WTC11 (cell line): ENCODE data around the gene ZNF688. TPM values are rescaled to one million over a fixed set of nuclear protein-coding genes. Genes with fewer than 3 reads are reported as not detected.

Experiments
- ATAC-seq: fragments of 200-7000 bp; cut with Tn5 transposase; 2 replicates; pipeline ENCODE4 v1.10.0; 2021; ENCODE audit warnings: mild to moderate bottlenecking, moderate library complexity
- CTCF ChIA-PET: fragments of 300-600 bp; sonication (Branson Sonifier 250); formaldehyde crosslinking; loops from one replicate; lab custom pipeline; 2021; ENCODE audit warnings: antibody characterized with exemption; lab: Charles Lee
- POLR2A ChIA-PET: fragments of 350-600 bp; sonication (Branson Sonifier 250); formaldehyde crosslinking; loops from one replicate; lab custom pipeline; 2021; ENCODE audit warnings: antibody characterized with exemption; lab: Charles Lee
- DNase-seq: peaks from one replicate; pipeline ENCODE4 v3.0.0; 2021; ENCODE audit warnings: low spot score
- H3K27ac Mint-ChIP-seq: 2 replicates; pipeline ENCODE4 v1.8.0; 2021; ENCODE audit warnings: mixed read lengths
- H3K27me3 Mint-ChIP-seq: 2 replicates; pipeline ENCODE4 v1.8.0; 2021; ENCODE audit warnings: low read depth, mild to moderate bottlenecking, moderate library complexity, mixed read lengths
- H3K36me3 Mint-ChIP-seq: 2 replicates; pipeline ENCODE4 v1.8.0; 2021; ENCODE audit warnings: mixed read lengths
- H3K4me1 Mint-ChIP-seq: 2 replicates; pipeline ENCODE4 v1.8.0; 2022; ENCODE audit warnings: mixed read lengths
- H3K4me3 Mint-ChIP-seq: 2 replicates; pipeline ENCODE4 v1.8.0; 2021; ENCODE audit warnings: mild to moderate bottlenecking, moderate library complexity, mixed read lengths
- H3K9me3 Mint-ChIP-seq: 2 replicates; pipeline ENCODE4 v1.8.0; 2021; ENCODE audit warnings: mixed read lengths
- E2F5 ChIP-seq: sonication (generic); formaldehyde crosslinking; IDR thresholded peaks from 2 replicates; pipeline ENCODE4 v1.8.1; 2022; ENCODE audit warnings: mild to moderate bottlenecking, moderate library complexity, missing genetic modification reagents
- HMGA2 ChIP-seq: fragments of 250-450 bp; sonication (Bioruptor Pico); IDR thresholded peaks from 2 replicates; pipeline ENCODE4 v1.4.0; 2021; ENCODE audit warnings: mild to moderate bottlenecking, moderate library complexity
- JAZF1 ChIP-seq: fragments of 250-450 bp; sonication (Bioruptor Pico); IDR thresholded peaks from 2 replicates; pipeline ENCODE4 v1.9.0; 2021; ENCODE audit warnings: moderate library complexity, mild to moderate bottlenecking, inconsistent platforms
- JUN ChIP-seq: sonication (generic); formaldehyde crosslinking; IDR thresholded peaks from 2 replicates; pipeline ENCODE4 v1.8.0; 2023; ENCODE audit warnings: mild to moderate bottlenecking, missing genetic modification reagents
- KAT7 ChIP-seq: sonication (generic); formaldehyde crosslinking; IDR thresholded peaks from 2 replicates; pipeline ENCODE4 v1.8.1; 2023; ENCODE audit warnings: missing genetic modification reagents, mild to moderate bottlenecking, borderline replicate concordance
- NFATC4 ChIP-seq: fragments of 250-450 bp; sonication (Bioruptor Pico); IDR thresholded peaks from 2 replicates; pipeline ENCODE4 v1.9.0; 2021; ENCODE audit warnings: mild to moderate bottlenecking
- NR2C2 ChIP-seq: sonication (generic); formaldehyde crosslinking; IDR thresholded peaks from 2 replicates; pipeline ENCODE4 v1.8.0; 2022; ENCODE audit warnings: mild to moderate bottlenecking, missing genetic modification reagents
- OVOL2 ChIP-seq: fragments of 250-450 bp; sonication (Bioruptor Pico); IDR thresholded peaks from 2 replicates; pipeline ENCODE4 v1.9.0; 2021; ENCODE audit warnings: mild to moderate bottlenecking, borderline replicate concordance
- PREB ChIP-seq: sonication (generic); formaldehyde crosslinking; IDR thresholded peaks from 2 replicates; pipeline ENCODE4 v1.8.1; 2022; ENCODE audit warnings: mild to moderate bottlenecking, missing genetic modification reagents, moderate library complexity, borderline replicate concordance
- PRRX2 ChIP-seq: fragments of 250-450 bp; sonication (Bioruptor Pico); IDR thresholded peaks from 2 replicates; pipeline ENCODE4 v1.8.0; 2021; ENCODE audit warnings: mild to moderate bottlenecking
- SMAD3 ChIP-seq: sonication (generic); formaldehyde crosslinking; IDR thresholded peaks from 2 replicates; pipeline ENCODE4 v1.8.0; 2022; ENCODE audit warnings: missing genetic modification reagents, mild to moderate bottlenecking, borderline replicate concordance
- TCF7 ChIP-seq: sonication (generic); formaldehyde crosslinking; IDR thresholded peaks from 2 replicates; pipeline ENCODE4 v1.8.0; 2022; ENCODE audit warnings: mild to moderate bottlenecking, low read depth, missing genetic modification reagents, moderate library complexity
- ZNF396 ChIP-seq: fragments of 250-450 bp; sonication (Bioruptor Pico); IDR thresholded peaks from 2 replicates; pipeline ENCODE4 v1.8.0; 2021; ENCODE audit warnings: mild to moderate bottlenecking, moderate library complexity, borderline replicate concordance
- ZNF416 ChIP-seq: fragments of 250-450 bp; sonication (Bioruptor Pico); IDR thresholded peaks from 2 replicates; pipeline ENCODE4 v1.9.0; 2021; ENCODE audit warnings: mild to moderate bottlenecking, inconsistent platforms
- ZNF671 ChIP-seq: fragments of 250-450 bp; sonication (Bioruptor Pico); IDR thresholded peaks from 2 replicates; pipeline ENCODE4 v1.8.0; 2021; ENCODE audit warnings: mild to moderate bottlenecking
- total RNA-seq: library from RNA; stranded (reverse); gene quantifications from 3 replicates; pipeline ENCODE4 v1.2.3, GENCODE V29; 2021
- TF ChIP-seq, protein P1 (sequence below): sonication (generic); formaldehyde crosslinking; IDR thresholded peaks from 2 replicates; pipeline ENCODE4 v1.8.0; 2022; ENCODE audit warnings: mild to moderate bottlenecking, missing genetic modification reagents
- TF ChIP-seq, protein P2 (sequence below): fragments of 250-450 bp; sonication (Bioruptor Pico); IDR thresholded peaks from 2 replicates; pipeline ENCODE4 v1.9.0; 2021; ENCODE audit warnings: mild to moderate bottlenecking
- TF ChIP-seq, protein P3 (sequence below): sonication (generic); formaldehyde crosslinking; IDR thresholded peaks from 2 replicates; pipeline ENCODE4 v1.8.1; 2022; ENCODE audit warnings: missing genetic modification reagents, borderline replicate concordance
- TF ChIP-seq, protein P4 (sequence below): sonication (generic); formaldehyde crosslinking; IDR thresholded peaks from 2 replicates; pipeline ENCODE4 v1.8.0; 2022; ENCODE audit warnings: mild to moderate bottlenecking, missing genetic modification reagents
- TF ChIP-seq, protein P5 (sequence below): fragments of 200-600 bp; IDR thresholded peaks from 2 replicates; pipeline ENCODE4 v1.8.0; 2022; ENCODE audit warnings: antibody characterized with exemption
- TF ChIP-seq, protein P6 (sequence below): sonication (generic); formaldehyde crosslinking; IDR thresholded peaks from 2 replicates; pipeline ENCODE4 v1.8.0; 2022; ENCODE audit warnings: mild to moderate bottlenecking, missing genetic modification reagents

The ZNF688 gene
- total RNA-seq, 1 experiment from 2014 or later = 4.2 TPM

DNA sequence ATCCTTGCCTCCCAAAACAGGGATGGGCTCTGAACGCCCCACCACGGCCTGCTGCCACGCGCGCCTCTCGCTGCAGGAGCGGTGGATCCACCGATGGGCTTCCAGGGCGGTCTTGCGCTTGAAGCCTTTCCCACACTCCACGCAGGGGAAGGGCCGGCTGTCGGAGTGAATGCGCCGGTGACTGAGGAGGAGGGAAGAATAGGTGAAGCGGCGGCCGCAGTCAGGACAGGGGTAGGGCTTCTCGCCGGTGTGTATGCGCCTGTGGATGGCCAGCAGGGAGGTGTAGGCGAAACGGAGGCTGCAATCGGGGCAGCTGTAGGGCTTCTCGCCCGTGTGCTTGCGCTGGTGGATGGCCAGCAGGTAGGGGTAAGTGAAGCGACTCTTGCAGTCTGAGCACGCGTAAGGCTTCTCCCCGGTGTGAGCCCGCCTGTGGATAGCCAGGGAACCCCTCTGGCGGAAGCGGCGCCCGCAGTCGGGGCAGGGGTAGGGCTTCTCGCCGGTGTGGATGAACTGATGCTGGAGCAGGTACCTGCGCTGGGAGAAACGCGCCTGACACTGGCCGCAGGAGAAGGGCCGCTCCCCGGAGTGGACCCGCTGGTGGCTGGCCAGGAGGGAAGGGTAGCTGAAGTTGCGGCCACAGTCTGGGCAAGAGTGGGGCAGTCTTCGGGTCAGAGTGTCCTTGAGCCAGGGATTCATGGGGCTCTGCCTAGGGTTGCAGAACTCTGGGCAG, 11.3 kb upstream of the ZNF688 start:
- H3K27me3 Mint-ChIP-seq = no peaks in the 10 kb centered on the region
- peaks cover 26% of the 10 kb centered on the region for H3K36me3 Mint-ChIP-seq
- H3K4me3 Mint-ChIP-seq = no peak overlapping the region

DNA sequence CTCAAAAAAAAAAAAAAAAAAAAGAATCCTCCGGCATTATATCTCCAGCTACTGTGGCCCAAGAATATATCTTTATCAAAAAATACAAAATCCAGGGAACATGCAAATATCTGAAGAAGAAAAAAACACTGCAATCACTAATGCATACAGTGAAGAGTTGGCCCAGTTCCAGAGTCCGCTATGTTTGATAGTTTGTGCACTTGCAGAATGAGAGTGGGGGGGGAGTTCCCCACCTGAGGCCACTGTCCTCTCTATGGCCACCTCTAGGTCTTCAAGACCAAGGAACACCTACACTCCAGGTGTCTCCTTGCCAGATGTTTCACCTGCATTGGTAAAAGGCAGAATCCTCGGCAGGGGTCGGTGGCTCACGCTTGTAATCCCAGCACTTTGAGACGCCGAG, 9.9 kb upstream of the ZNF688 start:
- H3K27ac Mint-ChIP-seq = no peak overlapping the region
- TF ChIP-seq NR2C2 (CRISPR knock-in tag) (no peak), OVOL2 (CRISPR knock-in tag) (no peak), NFATC4 (CRISPR knock-in tag) (no peak), ZNF671 (no peak), TCF7 (CRISPR knock-in tag) (no peak), SMAD3 (CRISPR knock-in tag) (no peak), E2F5 (no peak), ZNF416 (CRISPR knock-in tag) (no peak), JUN (CRISPR knock-in tag) (no peak)
- TF ChIP-seq, protein P1, sequence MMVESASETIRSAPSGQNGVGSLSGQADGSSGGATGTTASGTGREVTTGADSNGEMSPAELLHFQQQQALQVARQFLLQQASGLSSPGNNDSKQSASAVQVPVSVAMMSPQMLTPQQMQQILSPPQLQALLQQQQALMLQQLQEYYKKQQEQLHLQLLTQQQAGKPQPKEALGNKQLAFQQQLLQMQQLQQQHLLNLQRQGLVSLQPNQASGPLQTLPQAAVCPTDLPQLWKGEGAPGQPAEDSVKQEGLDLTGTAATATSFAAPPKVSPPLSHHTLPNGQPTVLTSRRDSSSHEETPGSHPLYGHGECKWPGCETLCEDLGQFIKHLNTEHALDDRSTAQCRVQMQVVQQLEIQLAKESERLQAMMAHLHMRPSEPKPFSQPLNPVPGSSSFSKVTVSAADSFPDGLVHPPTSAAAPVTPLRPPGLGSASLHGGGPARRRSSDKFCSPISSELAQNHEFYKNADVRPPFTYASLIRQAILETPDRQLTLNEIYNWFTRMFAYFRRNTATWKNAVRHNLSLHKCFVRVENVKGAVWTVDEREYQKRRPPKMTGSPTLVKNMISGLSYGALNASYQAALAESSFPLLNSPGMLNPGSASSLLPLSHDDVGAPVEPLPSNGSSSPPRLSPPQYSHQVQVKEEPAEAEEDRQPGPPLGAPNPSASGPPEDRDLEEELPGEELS = no peak
- TF ChIP-seq, protein P2, sequence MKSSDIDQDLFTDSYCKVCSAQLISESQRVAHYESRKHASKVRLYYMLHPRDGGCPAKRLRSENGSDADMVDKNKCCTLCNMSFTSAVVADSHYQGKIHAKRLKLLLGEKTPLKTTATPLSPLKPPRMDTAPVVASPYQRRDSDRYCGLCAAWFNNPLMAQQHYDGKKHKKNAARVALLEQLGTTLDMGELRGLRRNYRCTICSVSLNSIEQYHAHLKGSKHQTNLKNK = no peak
- TF ChIP-seq, protein P3, sequence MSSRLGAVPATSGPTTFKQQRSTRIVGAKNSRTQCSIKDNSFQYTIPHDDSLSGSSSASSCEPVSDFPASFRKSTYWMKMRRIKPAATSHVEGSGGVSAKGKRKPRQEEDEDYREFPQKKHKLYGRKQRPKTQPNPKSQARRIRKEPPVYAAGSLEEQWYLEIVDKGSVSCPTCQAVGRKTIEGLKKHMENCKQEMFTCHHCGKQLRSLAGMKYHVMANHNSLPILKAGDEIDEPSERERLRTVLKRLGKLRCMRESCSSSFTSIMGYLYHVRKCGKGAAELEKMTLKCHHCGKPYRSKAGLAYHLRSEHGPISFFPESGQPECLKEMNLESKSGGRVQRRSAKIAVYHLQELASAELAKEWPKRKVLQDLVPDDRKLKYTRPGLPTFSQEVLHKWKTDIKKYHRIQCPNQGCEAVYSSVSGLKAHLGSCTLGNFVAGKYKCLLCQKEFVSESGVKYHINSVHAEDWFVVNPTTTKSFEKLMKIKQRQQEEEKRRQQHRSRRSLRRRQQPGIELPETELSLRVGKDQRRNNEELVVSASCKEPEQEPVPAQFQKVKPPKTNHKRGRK = no peak
- TF ChIP-seq, protein P4, sequence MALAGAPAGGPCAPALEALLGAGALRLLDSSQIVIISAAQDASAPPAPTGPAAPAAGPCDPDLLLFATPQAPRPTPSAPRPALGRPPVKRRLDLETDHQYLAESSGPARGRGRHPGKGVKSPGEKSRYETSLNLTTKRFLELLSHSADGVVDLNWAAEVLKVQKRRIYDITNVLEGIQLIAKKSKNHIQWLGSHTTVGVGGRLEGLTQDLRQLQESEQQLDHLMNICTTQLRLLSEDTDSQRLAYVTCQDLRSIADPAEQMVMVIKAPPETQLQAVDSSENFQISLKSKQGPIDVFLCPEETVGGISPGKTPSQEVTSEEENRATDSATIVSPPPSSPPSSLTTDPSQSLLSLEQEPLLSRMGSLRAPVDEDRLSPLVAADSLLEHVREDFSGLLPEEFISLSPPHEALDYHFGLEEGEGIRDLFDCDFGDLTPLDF (CRISPR knock-in tag) = no peak
- TF ChIP-seq, all 79 proteins: peak for 0
- H3K36me3 Mint-ChIP-seq = peaks cover 17% of the 10 kb centered on the region
- ChIA-PET CTCF (no interaction called here), POLR2A (no interaction called here)
- no peak overlapping the region for H3K4me3 Mint-ChIP-seq
- peaks cover 8% of the 10 kb centered on the region; the same call in 1 of the 2 replicates for H3K4me1 Mint-ChIP-seq
- ATAC-seq = no peak
- no peaks in the 10 kb centered on the region for H3K27me3 Mint-ChIP-seq
- no peaks in the 10 kb centered on the region for H3K9me3 Mint-ChIP-seq
- no peak for DNase-seq

More for the DNA sequence above, 11.3 kb upstream of the ZNF688 start:
- TF ChIP-seq, protein P5, sequence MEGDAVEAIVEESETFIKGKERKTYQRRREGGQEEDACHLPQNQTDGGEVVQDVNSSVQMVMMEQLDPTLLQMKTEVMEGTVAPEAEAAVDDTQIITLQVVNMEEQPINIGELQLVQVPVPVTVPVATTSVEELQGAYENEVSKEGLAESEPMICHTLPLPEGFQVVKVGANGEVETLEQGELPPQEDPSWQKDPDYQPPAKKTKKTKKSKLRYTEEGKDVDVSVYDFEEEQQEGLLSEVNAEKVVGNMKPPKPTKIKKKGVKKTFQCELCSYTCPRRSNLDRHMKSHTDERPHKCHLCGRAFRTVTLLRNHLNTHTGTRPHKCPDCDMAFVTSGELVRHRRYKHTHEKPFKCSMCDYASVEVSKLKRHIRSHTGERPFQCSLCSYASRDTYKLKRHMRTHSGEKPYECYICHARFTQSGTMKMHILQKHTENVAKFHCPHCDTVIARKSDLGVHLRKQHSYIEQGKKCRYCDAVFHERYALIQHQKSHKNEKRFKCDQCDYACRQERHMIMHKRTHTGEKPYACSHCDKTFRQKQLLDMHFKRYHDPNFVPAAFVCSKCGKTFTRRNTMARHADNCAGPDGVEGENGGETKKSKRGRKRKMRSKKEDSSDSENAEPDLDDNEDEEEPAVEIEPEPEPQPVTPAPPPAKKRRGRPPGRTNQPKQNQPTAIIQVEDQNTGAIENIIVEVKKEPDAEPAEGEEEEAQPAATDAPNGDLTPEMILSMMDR = no peak
- TF ChIP-seq, protein P1 = no peak
- TF ChIP-seq PREB (CRISPR knock-in tag) (no peak), ZNF396 (CRISPR knock-in tag) (no peak), HMGA2 (no peak), PRRX2 (no peak), JAZF1 (CRISPR knock-in tag) (no peak), KAT7 (CRISPR knock-in tag) (no peak)
- TF ChIP-seq, protein P6, sequence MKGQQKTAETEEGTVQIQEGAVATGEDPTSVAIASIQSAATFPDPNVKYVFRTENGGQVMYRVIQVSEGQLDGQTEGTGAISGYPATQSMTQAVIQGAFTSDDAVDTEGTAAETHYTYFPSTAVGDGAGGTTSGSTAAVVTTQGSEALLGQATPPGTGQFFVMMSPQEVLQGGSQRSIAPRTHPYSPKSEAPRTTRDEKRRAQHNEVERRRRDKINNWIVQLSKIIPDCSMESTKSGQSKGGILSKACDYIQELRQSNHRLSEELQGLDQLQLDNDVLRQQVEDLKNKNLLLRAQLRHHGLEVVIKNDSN (CRISPR knock-in tag) = no peak
- ATAC-seq = no peak
- peaks cover 10% of the 10 kb centered on the region; the same call in 1 of the 2 replicates for H3K4me1 Mint-ChIP-seq
- H3K27ac Mint-ChIP-seq = no peak overlapping the region
- ChIA-PET CTCF (interaction anchor here (0.6 to 1.2 kb wide), 2 partner anchors 153 to 491 kb away, joined by 3 read pairs; partner anchors contain the start of gene DCTPP1), POLR2A (interaction anchor here (1.2 kb wide), 1 partner anchor 11 kb away, joined by 4 read pairs; no protein-coding TSS in a partner anchor)
- no peak for DNase-seq
- H3K9me3 Mint-ChIP-seq = no peaks in the 10 kb centered on the region
